H4 (cell line): ENCODE data around the gene CDYL. TPM values are rescaled to one million over a fixed set of nuclear protein-coding genes. Genes with fewer than 3 reads are reported as not detected.

Experiments used
- DNase-seq: peaks from one replicate; pipeline ENCODE4 v3.0.0-alpha.2; 2015; ENCODE audit warnings: low spot score
- total RNA-seq: library from RNA; depleted of rRNA; stranded (reverse); fragments of >200 nt; shearing (Covaris generic); gene quantifications from 2 replicates; pipeline ENCODE4 v1.2.3, GENCODE V29; 2014

Gene CDYL
- total RNA-seq, 1 experiment from 2014 or later, result 16.0 TPM

- no peak for DNase-seq
Observed at GRCh38 chr6:4961322-4962168, 185.3 kb downstream of the CDYL start.

- DNase-seq, result no peak
Observed at GRCh38 chr6:4962905-4963304, 186.7 kb downstream of the CDYL start.

- no peak for DNase-seq
Observed at GRCh38 chr6:4964675-4965561, 188.7 kb downstream of the CDYL start.

- DNase-seq, result no peak
Observed at GRCh38 chr6:4965562-4966389, 189.6 kb downstream of the CDYL start.

DNA sequence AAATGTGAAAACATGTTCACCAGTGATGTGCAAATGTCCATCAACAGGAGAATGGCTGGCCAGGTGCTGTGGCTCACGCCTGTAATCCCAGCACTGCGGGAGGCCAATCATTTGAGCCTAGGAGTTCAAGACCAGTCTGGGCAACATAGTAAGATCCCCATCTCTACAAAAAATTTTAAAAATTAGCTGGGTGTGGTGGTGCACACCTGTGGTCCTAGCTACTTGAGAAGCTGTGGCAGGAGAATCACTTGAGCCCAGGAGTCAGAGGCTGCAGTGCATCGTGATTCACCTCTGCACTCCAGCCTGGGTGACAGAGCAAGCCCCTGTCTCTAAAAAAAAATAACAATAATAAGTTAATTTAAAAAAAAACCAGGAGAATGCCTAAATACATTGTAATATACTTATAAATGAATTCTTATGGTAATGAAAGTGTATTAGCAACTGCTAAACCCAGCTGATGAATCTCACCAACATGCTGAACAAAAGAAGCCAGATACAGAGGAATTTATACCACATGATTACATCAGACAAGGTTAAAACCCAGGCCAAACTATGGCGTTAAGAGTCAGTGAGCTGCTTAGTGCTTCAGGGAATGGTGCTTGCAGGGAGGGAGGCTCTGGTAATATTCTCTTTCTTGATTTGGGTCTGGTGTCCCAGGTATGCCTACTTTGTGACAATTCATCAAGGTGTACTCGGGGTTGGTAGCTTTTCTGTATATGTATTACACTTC is 191.3 kb downstream of the CDYL start:
- no peak for DNase-seq

DNA sequence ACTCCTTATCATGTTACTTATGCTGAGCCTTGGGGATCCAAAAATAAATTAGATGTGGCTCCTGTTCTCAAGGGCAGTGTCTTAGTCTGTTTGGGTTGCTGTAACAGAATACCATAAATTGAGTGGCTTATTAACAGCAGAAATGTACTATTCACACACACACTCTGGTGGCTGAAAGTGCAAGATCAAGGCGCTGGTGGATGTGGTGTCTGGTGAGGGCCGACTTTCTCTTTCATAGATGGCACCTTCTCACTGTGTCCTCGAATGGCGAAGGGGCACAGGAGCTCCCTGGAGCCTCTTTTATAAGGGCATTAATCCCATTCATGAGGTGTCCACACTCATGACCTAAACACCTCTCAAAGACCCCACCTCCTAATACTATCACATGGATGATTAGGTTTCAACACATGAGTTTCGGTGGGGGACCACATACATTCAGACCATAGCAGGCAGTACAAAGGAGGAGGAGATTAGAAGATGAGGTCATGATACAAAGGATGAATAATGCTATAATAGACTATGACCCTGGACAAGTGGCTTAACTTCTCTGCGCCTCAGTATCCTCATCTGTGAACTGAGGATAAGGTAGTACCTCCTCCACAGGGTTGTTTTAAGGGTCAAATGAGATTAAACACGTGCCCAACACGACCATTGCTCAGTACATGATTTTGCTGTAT is 193.5 kb downstream of the CDYL start:
- no peak for DNase-seq

DNA sequence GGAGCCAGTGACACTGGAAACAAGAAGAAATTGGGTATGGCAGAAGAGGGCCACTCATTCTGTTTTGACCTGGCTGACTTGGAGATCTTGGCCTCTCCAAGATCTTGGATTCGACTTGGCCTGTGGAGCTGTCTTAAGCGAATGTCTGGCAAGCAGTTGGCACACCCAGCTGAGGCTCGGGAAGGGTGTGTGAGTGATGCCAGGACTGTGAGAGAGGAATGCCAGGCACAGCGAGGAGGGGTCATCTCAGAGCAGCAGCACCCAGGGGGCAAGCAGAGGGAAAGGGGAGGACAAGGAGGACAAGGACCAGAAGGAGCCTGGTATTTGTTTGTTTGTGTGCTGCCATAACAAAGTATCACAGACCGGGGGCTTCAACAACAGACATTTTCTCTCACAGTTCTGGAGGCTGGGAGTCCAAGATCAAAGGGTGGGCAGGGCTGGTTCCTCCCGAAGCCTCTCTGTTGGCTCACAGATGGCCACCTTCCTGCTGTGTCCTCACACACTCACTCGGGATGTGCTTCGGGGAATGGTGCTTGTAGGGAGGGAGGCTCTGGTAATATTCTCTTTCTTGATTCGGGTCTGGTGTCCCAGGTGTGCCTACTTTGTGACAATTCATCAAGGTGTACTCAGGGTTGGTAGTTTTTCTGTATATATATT is 194.7 kb downstream of the CDYL start:
- DNase-seq, result no peak

- DNase-seq, result no peak
Observed at GRCh38 chr6:4971851-4972250, 195.6 kb downstream of the CDYL start.

DNA sequence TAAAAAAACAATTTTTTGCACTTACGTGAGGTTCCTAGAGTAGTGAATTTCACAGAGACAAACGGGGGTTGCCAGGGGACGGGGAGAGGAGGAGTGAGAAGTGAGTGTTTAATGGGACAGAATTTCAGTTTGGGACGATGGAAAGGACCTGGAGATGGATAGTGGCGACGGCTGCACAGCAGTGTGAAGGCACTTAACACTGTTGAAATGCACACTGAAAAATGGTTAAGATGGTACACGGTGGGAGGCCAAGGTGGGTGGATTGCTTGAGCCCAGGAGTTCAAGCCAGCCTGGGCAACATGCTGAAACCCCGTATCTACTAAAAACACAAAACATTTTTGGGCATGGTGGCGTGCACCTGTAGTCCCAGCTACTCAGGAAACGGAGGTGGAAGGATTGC is 196.2 kb downstream of the CDYL start:
- no peak for DNase-seq

DNA sequence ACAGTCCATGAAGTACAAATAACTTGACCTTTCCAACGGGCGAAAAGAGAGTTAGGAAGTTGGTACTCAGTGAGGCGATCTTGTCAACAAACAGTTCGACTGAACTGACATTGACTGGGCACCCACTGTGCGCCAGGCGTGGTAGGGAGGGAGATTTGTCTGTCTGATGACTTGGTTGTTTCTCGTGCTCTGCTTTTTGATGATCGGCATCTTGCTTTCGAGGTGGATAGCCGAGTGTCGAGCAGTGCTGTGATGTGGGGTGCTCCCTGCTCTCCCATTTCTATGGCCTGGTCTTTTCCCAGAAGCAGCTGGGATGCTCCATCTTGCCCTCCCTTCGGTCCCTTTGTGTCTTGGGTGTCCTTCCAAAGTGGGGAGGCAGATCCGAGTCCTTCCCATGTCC is 197.2 kb downstream of the CDYL start:
- no peak for DNase-seq

DNA sequence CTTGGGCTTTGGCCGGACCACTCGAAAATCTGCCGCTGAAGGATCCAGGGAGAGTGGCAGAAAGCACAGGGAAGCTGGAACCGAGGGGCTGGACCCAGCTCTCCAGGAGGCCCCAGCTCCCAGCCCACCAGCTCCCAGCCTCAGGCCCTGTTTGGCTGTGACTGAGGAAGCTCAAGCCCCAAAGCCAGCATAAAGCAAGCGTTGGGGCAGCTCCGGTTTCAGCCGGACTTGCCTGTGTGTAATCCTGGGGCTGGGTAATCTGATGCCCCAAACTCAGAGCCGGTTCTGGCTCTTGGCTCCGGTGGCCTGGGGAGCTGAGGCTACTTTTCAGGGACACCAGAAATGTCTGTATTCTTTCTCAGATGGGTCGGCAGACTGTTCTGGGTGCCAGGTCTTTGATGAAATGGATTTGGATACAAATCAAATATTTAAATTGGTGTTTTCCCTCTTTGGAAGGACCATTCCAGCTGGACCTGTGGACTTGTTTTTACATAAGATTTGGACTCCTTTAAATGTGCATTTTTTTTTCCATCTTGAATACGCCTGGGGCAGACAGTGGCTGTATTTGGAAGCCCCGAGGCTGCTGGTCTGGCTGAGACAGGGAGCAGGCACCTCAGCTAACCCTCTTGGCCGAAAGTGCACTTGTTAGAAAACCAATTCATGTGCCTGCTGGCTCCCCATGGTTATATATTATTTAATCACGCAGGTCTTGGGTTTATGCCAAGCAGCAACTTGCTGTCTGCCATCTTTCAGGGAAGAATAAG is 198.0 kb downstream of the CDYL start:
- DNase-seq, result no peak

GRCh38 chr6:4974962-4975361 is 198.8 kb downstream of the CDYL start:
- DNase-seq, result no peak

- DNase-seq, result no peak
Observed at GRCh38 chr6:4975506-4975905, 199.3 kb downstream of the CDYL start.

- no peak for DNase-seq
Observed at GRCh38 chr6:4977468-4977867, 201.3 kb downstream of the CDYL start.

DNA sequence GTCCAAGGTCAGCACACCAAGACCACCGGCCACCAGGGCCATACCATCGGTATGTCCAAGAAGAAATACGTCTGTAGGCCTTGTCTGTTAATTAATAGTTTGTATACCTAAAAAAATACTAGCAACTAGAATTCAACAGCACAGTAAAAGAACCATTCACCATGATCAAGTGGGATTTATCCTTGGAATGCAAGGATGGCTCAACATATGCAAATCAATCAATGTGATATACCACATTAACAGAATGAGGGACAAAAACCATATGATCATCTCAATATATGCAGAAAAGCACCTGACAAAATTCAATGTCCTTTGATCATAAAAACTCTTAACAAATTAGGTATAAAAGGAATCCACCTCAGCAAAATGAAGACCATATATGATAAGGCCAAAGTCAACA is 203.2 kb downstream of the CDYL start:
- DNase-seq, result no peak

DNA sequence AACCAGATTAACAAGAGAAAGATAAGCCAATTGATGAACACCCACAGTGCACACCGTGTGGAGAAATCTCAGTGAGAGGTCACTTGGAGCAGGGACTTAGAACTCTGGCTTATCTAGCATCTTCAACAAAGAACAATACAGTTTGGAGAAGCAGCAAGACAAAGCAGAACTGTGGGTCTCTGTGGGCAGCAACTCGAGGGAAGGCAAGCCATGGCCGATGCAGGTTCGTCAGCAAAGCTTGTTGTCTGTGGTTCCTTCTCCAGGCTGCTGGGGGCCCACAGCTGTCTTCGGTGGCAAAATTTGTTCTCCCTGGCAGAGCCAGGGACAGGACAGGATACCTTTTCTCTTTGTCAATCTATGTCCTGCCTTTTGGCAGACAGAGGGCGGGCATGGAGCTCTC is 205.6 kb downstream of the CDYL start:
- DNase-seq, result no peak

DNA sequence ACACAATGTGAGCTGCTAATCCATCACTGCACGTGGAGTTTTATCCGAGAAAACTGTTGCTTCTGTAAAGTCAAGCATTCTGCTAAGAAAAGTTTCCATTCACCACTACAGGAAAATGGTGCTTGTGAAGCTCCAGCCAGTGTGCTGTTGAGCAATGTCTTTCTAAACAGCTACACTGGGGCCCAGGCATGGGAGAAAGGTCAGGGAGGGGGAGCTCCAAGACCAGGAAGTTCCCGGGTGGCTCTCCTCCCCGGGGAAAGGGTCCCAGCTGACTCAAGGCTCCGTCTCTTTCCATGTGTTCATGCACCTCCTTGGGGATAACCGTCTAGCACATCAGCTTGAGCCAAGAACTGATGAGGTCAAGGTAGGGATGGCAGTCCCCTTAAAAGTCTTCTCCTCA is 207.1 kb downstream of the CDYL start:
- DNase-seq, result no peak

DNA sequence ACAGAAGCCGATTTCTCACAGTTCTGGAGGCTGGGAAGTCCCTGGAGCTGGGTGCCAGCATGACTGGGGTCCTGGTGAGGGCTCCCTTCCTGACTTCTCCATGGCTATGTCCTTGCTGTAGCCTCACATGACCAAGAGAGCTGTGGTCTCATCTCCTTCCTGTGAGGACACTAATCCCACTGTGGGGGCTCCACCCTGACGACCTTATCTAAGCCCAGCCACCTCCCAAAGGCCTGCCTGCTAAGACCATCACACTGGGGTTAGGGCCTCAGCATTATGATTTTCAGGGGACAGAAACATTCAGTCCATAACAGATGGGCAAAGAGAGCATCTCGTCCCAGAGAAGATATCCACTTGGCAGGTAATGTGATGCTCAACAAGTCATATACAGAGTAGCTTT is 210.8 kb downstream of the CDYL start:
- DNase-seq, result no peak

GRCh38 chr6:4987432-4987831 is 211.2 kb downstream of the CDYL start:
- no peak for DNase-seq
